Measurements from ENCODE around the gene DPP3.
"Not testable (repeated sequence)": the region's sequence is repeated elsewhere in the genome, so short reads cannot be mapped to it uniquely, and the experiment has no call there.

Gene DPP3

GRCh38 chr11:66531841-66532240, 51.6 kb downstream of the DPP3 start:
- no peak for DNase-seq (ENCODE audit: low read depth)
- no peak for TF ChIP-seq MYC (IDR thresholded peaks at IDR 0.05; ENCODE audit: low read depth, low read length)
- no peak for TF ChIP-seq POLR2A (IDR thresholded peaks at IDR 0.05; ENCODE audit: extremely low read depth, insufficient read length)
- TF ChIP-seq MAX (IDR thresholded peaks at IDR 0.05; ENCODE audit: low read depth, low read length), result no peak
- no peak for TF ChIP-seq CTCF (IDR thresholded peaks at IDR 0.05; ENCODE audit: low read depth, low read length)
- no peak overlapping the region for H3K4me3 ChIP-seq (ENCODE audit: low read depth, low read length)

- no peak overlapping the region for H3K4me3 ChIP-seq (ENCODE audit: low read depth, low read length)
- DNase-seq (ENCODE audit: low read depth), result no peak
- TF ChIP-seq POLR2A (IDR thresholded peaks at IDR 0.05; ENCODE audit: extremely low read depth, insufficient read length) (no peak), MAX (IDR thresholded peaks at IDR 0.05; ENCODE audit: low read depth, low read length) (no peak), CTCF (IDR thresholded peaks at IDR 0.05; ENCODE audit: low read depth, low read length) (no peak), MYC (IDR thresholded peaks at IDR 0.05; ENCODE audit: low read depth, low read length) (no peak)
Measured at GRCh38 chr11:66532784-66533183, 52.5 kb downstream of the DPP3 start.

- TF ChIP-seq MAX (IDR thresholded peaks at IDR 0.05; ENCODE audit: low read depth, low read length) (no peak), POLR2A (IDR thresholded peaks at IDR 0.05; ENCODE audit: extremely low read depth, insufficient read length) (no peak), CTCF (IDR thresholded peaks at IDR 0.05; ENCODE audit: low read depth, low read length) (no peak), MYC (IDR thresholded peaks at IDR 0.05; ENCODE audit: low read depth, low read length) (no peak)
- DNase-seq (ENCODE audit: low read depth), result no peak
- H3K4me3 ChIP-seq (ENCODE audit: low read depth, low read length), result no peak overlapping the region
Measured at GRCh38 chr11:66539170-66539869, 59.1 kb downstream of the DPP3 start.

GRCh38 chr11:66539870-66540213, 59.6 kb downstream of the DPP3 start:
- no peak overlapping the region for H3K4me3 ChIP-seq (ENCODE audit: low read depth, low read length)
- TF ChIP-seq MYC (IDR thresholded peaks at IDR 0.05; ENCODE audit: low read depth, low read length) (no peak), POLR2A (IDR thresholded peaks at IDR 0.05; ENCODE audit: extremely low read depth, insufficient read length) (no peak), CTCF (IDR thresholded peaks at IDR 0.05; ENCODE audit: low read depth, low read length) (no peak), MAX (IDR thresholded peaks at IDR 0.05; ENCODE audit: low read depth, low read length) (no peak)
- DNase-seq (ENCODE audit: low read depth), result no peak

GRCh38 chr11:66540598-66540997, 60.4 kb downstream of the DPP3 start:
- peak; percentile 21 for DNase-seq (ENCODE audit: low read depth)
- H3K4me3 ChIP-seq (ENCODE audit: low read depth, low read length), result not testable (repeated sequence)

GRCh38 chr11:66541892-66542291, 61.7 kb downstream of the DPP3 start:
- no peak for TF ChIP-seq MYC (IDR thresholded peaks at IDR 0.05; ENCODE audit: low read depth, low read length)
- TF ChIP-seq CTCF (IDR thresholded peaks at IDR 0.05; ENCODE audit: low read depth, low read length), result no peak
- no peak for TF ChIP-seq POLR2A (IDR thresholded peaks at IDR 0.05; ENCODE audit: extremely low read depth, insufficient read length)
- TF ChIP-seq MAX (IDR thresholded peaks at IDR 0.05; ENCODE audit: low read depth, low read length), result no peak
- no peak for DNase-seq (ENCODE audit: low read depth)
- no peak overlapping the region for H3K4me3 ChIP-seq (ENCODE audit: low read depth, low read length)

Data from NB4 (cell line).